ENCODE measurements around the gene HES1.

DNA sequence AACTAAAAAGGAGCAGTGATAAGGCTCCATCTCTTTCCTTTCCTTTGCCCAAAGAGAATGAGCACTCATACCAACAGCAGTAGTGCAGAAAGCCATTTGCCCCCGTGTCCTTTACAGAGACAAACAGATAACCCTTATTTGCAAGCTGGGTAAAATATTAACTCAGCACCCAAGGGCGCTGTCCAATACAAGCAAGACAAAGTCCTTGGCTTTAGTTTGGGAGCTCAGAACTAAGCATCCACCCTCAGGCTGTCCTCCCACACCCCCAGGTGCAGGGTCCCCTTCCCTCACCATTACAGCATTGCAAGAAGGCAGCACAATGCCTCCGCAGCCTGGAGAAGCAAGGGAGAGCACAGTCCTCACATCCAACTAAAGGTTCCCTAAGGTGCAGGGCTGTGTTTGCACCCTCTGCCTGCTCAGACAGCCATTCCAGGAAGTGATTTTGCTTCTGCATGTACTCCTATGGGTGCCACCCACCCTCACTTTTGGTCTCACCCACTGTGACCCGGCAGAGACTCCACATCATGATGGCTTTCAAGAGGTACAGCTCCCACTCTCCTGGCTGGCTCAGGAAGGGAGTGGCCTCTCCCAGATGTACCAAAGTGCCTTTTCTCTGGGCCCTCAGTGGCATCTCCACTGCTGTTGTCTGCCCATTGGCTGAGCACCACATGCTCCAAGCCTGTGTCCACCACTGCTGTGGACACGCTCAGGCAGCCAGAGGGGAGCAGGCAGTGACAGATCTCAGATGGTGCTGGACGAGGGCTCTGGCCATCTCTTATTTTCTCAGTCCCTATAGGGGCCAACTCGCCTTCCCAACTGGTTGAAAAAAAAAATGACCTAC, 34.1 kb upstream of the HES1 start:
- no peak for TF ChIP-seq EZH2 (IDR thresholded peaks at IDR 0.05; ENCODE audit: low read length)
- TF ChIP-seq, protein P1, sequence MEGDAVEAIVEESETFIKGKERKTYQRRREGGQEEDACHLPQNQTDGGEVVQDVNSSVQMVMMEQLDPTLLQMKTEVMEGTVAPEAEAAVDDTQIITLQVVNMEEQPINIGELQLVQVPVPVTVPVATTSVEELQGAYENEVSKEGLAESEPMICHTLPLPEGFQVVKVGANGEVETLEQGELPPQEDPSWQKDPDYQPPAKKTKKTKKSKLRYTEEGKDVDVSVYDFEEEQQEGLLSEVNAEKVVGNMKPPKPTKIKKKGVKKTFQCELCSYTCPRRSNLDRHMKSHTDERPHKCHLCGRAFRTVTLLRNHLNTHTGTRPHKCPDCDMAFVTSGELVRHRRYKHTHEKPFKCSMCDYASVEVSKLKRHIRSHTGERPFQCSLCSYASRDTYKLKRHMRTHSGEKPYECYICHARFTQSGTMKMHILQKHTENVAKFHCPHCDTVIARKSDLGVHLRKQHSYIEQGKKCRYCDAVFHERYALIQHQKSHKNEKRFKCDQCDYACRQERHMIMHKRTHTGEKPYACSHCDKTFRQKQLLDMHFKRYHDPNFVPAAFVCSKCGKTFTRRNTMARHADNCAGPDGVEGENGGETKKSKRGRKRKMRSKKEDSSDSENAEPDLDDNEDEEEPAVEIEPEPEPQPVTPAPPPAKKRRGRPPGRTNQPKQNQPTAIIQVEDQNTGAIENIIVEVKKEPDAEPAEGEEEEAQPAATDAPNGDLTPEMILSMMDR (optimal IDR thresholded peaks at IDR 0.05 in 1 of 3, IDR thresholded peaks at IDR 0.05 in 1 of 3, conservative IDR thresholded peaks at IDR 0.05 in 1 of 3; ENCODE audit: extremely low read depth in 1 of 3, insufficient read depth in 2 of 3, low read length in 3 of 3), result no peak

Measured in keratinocyte (primary cell).